Neural cell (in vitro differentiated cells): ENCODE data around the gene DGCR8. TPM values are rescaled to one million over a fixed set of nuclear protein-coding genes. Genes with fewer than 3 reads are reported as not detected.
A peak's percentile ranks its signal among the peaks of the same experiment; 100 is the strongest.

Source experiments
- H2AFZ ChIP-seq: fragments of 200-600, 300-800 bp; sonication (generic), shearing (Covaris generic); 2 replicates; pipeline ENCODE4 v1.6.0; 2014; ENCODE audit warnings: low read depth, mild to moderate bottlenecking, antibody characterized with exemption, low read length, moderate library complexity
- H3F3A ChIP-seq: fragments of 200-600 bp; shearing (Covaris generic); 2 replicates; pipeline ENCODE4 v1.6.1; 2016; ENCODE audit warnings: mild to moderate bottlenecking, moderate library complexity, mixed read lengths, antibody characterized with exemption, low read length; ENCODE audit not compliant: insufficient read depth, poor library complexity, severe bottlenecking
- H3K27ac ChIP-seq: fragments of 200-600, 300-800 bp; sonication (generic), shearing (Covaris generic); 2 replicates; pipeline ENCODE4 v1.5.1; 2014; ENCODE audit warnings: mild to moderate bottlenecking, low read length, moderate library complexity
- H3K27me3 ChIP-seq: fragments of 300-800, 200-600 bp; sonication (generic), shearing (Covaris generic); 2 replicates; pipeline ENCODE4 v1.6.0; 2014; ENCODE audit warnings: mild to moderate bottlenecking, low read depth, low read length, moderate library complexity; ENCODE audit not compliant: insufficient read depth
- H3K36me3 ChIP-seq: fragments of 300-800, 200-600 bp; sonication (generic), shearing (Covaris generic); 2 replicates; pipeline ENCODE4 v1.5.1; 2014; ENCODE audit warnings: mild to moderate bottlenecking, antibody characterized with exemption, low read length, moderate library complexity; ENCODE audit not compliant: insufficient read depth
- H3K4me2 ChIP-seq: fragments of 300-800, 200-600 bp; sonication (generic), shearing (Covaris generic); 2 replicates; pipeline ENCODE4 v1.6.0; 2014; ENCODE audit warnings: mild to moderate bottlenecking, low read length
- H3K4me3 ChIP-seq: fragments of 300-800, 200-600 bp; sonication (generic), shearing (Covaris generic); 2 replicates; pipeline ENCODE4 v1.5.1; 2014; ENCODE audit warnings: mild to moderate bottlenecking, low read length, moderate library complexity
- H3K79me2 ChIP-seq: fragments of 200-600 bp; shearing (Covaris generic); replicated peaks from 2 replicates; pipeline ENCODE4 v1.6.0; 2014; ENCODE audit warnings: mild to moderate bottlenecking, low read length, moderate library complexity; ENCODE audit not compliant: insufficient read depth
- H3K9ac ChIP-seq: fragments of 300-800, 200-600 bp; sonication (generic), shearing (Covaris generic); 2 replicates; pipeline ENCODE4 v1.6.1; 2016; ENCODE audit warnings: mild to moderate bottlenecking, low read length, mixed read lengths
- H3K9me2 ChIP-seq: fragments of 200-600 bp; shearing (Covaris generic); 2 replicates; pipeline ENCODE4 v1.6.1; 2016; ENCODE audit warnings: mild to moderate bottlenecking, low read length, mixed read lengths; ENCODE audit not compliant: insufficient read depth
- H3K9me3 ChIP-seq: fragments of 200-600, 300-800 bp; sonication (generic), shearing (Covaris generic); 2 replicates; pipeline ENCODE4 v1.6.1; 2016; ENCODE audit warnings: mild to moderate bottlenecking, mixed run types, low read length, moderate library complexity, mixed read lengths
- H4K20me1 ChIP-seq: fragments of 200-600 bp; shearing (Covaris generic); 2 replicates; pipeline ENCODE4 v1.6.1; 2016; ENCODE audit warnings: mild to moderate bottlenecking, mixed run types; ENCODE audit not compliant: insufficient read depth
- CTCF ChIP-seq: fragments of 450-650 bp; IDR thresholded peaks from 2 replicates; pipeline ENCODE4 v1.5.1; 2014; ENCODE audit warnings: antibody characterized with exemption, mild to moderate bottlenecking, moderate library complexity; ENCODE audit not compliant: poor library complexity, severe bottlenecking
- EP300 ChIP-seq: fragments of 450-650 bp; conservative IDR thresholded peaks from 2 replicates; pipeline ENCODE4 v1.6.1; 2014; ENCODE audit warnings: antibody characterized with exemption, mild to moderate bottlenecking, moderate library complexity; ENCODE audit not compliant: poor library complexity, severe bottlenecking
- EZH2 ChIP-seq: fragments of 200-600, 300-800 bp; shearing (Covaris generic), sonication (generic); IDR thresholded peaks from 2 replicates; pipeline ENCODE4 v1.6.1; 2014; ENCODE audit warnings: antibody characterized with exemption, low read length, borderline replicate concordance, mild to moderate bottlenecking; ENCODE audit not compliant: insufficient read depth, poor library complexity, severe bottlenecking
- MXI1 ChIP-seq: fragments of 450-650 bp; conservative IDR thresholded peaks from 2 replicates; pipeline ENCODE4 v1.6.1; 2014; ENCODE audit warnings: antibody characterized with exemption, mild to moderate bottlenecking; ENCODE audit not compliant: poor library complexity, severe bottlenecking
- POLR2AphosphoS5 ChIP-seq: IDR thresholded peaks from 2 replicates; pipeline ENCODE4 v1.6.1; 2012
- RAD21 ChIP-seq: fragments of 450-650 bp; conservative IDR thresholded peaks from 2 replicates; pipeline ENCODE4 v1.6.1; 2014; ENCODE audit warnings: antibody characterized with exemption, mild to moderate bottlenecking, moderate library complexity
- REST ChIP-seq: IDR thresholded peaks from 2 replicates; pipeline ENCODE4 v1.6.1; 2012; ENCODE audit warnings: borderline replicate concordance
- SMC3 ChIP-seq: fragments of 450-650 bp; conservative IDR thresholded peaks from 2 replicates; pipeline ENCODE4 v1.6.1; 2014; ENCODE audit warnings: antibody characterized with exemption, mild to moderate bottlenecking, moderate library complexity; ENCODE audit not compliant: poor library complexity
- TAF1 ChIP-seq: IDR thresholded peaks from 2 replicates; pipeline ENCODE4 v1.6.1; 2012; ENCODE audit warnings: low read depth
- polyA plus RNA-seq: library from polyadenylated mRNA; depleted of rRNA; stranded (reverse); fragments of >200 nt; gene quantifications from 2 replicates; pipeline ENCODE4 v1.2.3, GENCODE V29; 2014

The DGCR8 gene
- polyA plus RNA-seq, 1 donor from 2014 or later = 48.9 TPM

- H3K4me2 ChIP-seq = no peak overlapping the region
Observed at GRCh38 chr22:20130319-20130718, 50.3 kb downstream of the DGCR8 start.

GRCh38 chr22:20130731-20131596 is 50.9 kb downstream of the DGCR8 start:
- H3K9ac ChIP-seq = peak overlapping the region; percentile 86
- TF ChIP-seq RAD21 = no peak
- H3K4me3 ChIP-seq = peak overlapping the region; percentile 82
- no peak overlapping the region for H3K4me2 ChIP-seq
- H3K9me3 ChIP-seq = no peaks in the 10 kb centered on the region
- peak overlapping the region; percentile 67 for H3K27ac ChIP-seq
- no peaks in the 10 kb centered on the region for H3K9me2 ChIP-seq
- no peaks in the 10 kb centered on the region for H4K20me1 ChIP-seq
- H3K27me3 ChIP-seq = no peaks in the 10 kb centered on the region
- no peaks in the 10 kb centered on the region for H3K36me3 ChIP-seq
- H3K79me2 ChIP-seq = no peaks in the 10 kb centered on the region
- H2AFZ ChIP-seq = peak overlapping the region; percentile 45
- no peaks in the 10 kb centered on the region for H3F3A ChIP-seq

More at GRCh38 chr22:20130319-20130718, 50.3 kb downstream of the DGCR8 start:
- Histone ChIP-seq H4K20me1 (no peaks in the 10 kb centered on the region), H3K27me3 (no peaks in the 10 kb centered on the region), H3F3A (no peaks in the 10 kb centered on the region), H3K36me3 (no peaks in the 10 kb centered on the region), H2AFZ (no peak overlapping the region), H3K27ac (peak overlapping the region; percentile 44), H3K79me2 (no peaks in the 10 kb centered on the region), H3K9me3 (no peaks in the 10 kb centered on the region), H3K9ac (peak overlapping the region; percentile 86), H3K4me3 (peak overlapping the region; percentile 82), H3K9me2 (no peaks in the 10 kb centered on the region)
- TF ChIP-seq CTCF = peak; percentile 20
- TF ChIP-seq SMC3 = no peak
- no peak for TF ChIP-seq MXI1

GRCh38 chr22:20131597-20131858 is 51.5 kb downstream of the DGCR8 start, which contains the start of gene ZDHHC8:
ZDHHC8 (plus strand) TSS chr22:20131804; CDS start chr22:20131948, 144 bp downstream.
- H3K9me2 ChIP-seq = no peaks in the 10 kb centered on the region
- H3K36me3 ChIP-seq = no peaks in the 10 kb centered on the region
- no peaks in the 10 kb centered on the region for H4K20me1 ChIP-seq
- no peaks in the 10 kb centered on the region for H3K9me3 ChIP-seq
- H3K27me3 ChIP-seq = no peaks in the 10 kb centered on the region
- peak within 1 kb of the TSS; percentile 86 for H3K9ac ChIP-seq
- TF ChIP-seq TAF1 = no peak
- no peak for TF ChIP-seq EZH2
- no peak for TF ChIP-seq SMC3
- no peak for TF ChIP-seq POLR2AphosphoS5
- TF ChIP-seq REST = no peak
- no peak for TF ChIP-seq RAD21
- no peak for TF ChIP-seq MXI1
- TF ChIP-seq EP300 = no peak
- TF ChIP-seq CTCF = no peak
- no peaks in the 10 kb centered on the region for H3F3A ChIP-seq
- peak within 1 kb of the TSS; percentile 67 for H3K27ac ChIP-seq
- H3K4me2 ChIP-seq = peak within 1 kb of the TSS; percentile 68
- peak within 1 kb of the TSS; percentile 45 for H2AFZ ChIP-seq
- peak within 1 kb of the TSS; percentile 90 for H3K4me3 ChIP-seq
- no peaks in the 10 kb centered on the region for H3K79me2 ChIP-seq
